DOHH2 (cell line): Measurements from ENCODE around the gene SLC6A11.

ENCODE experiments used
- CTCF ChIP-seq: fragments of 200-600 bp; sonication (generic); IDR thresholded peaks from one replicate; pipeline ENCODE4 v1.5.1; 2014; ENCODE audit warnings: antibody characterized with exemption, mild to moderate bottlenecking, low read depth, low read length; ENCODE audit not compliant: poor library complexity, severe bottlenecking
- EZH2phosphoT487 ChIP-seq: fragments of 200-600 bp; sonication (generic); IDR thresholded peaks from 2 replicates; pipeline ENCODE4 v1.6.1; 2017; ENCODE audit warnings: borderline replicate concordance, mild to moderate bottlenecking, antibody characterized with exemption, low read length, moderate library complexity, mixed read lengths

GRCh38 chr3:10855083-10855870 lies 39.2 kb downstream of the SLC6A11 start:
- TF ChIP-seq CTCF, result no peak
- TF ChIP-seq EZH2phosphoT487, result no peak
